HEK293T (cell line): ENCODE data around the gene CXorf66.
"Not testable (repeated sequence)": the region's sequence is repeated elsewhere in the genome, so short reads cannot be mapped to it uniquely, and the experiment has no call there.

Experiments
- ARNT ChIP-seq: fragments of 450-650 bp; IDR thresholded peaks from 2 replicates; pipeline ENCODE4 v1.6.1; 2017; ENCODE audit warnings: mild to moderate bottlenecking
- BHLHE40 ChIP-seq: fragments of 450-650 bp; IDR thresholded peaks from 2 replicates; pipeline ENCODE4 v1.6.1; 2016; ENCODE audit warnings: mild to moderate bottlenecking, moderate library complexity, borderline replicate concordance
- FOXA1 ChIP-seq: fragments of 450-650 bp; IDR thresholded peaks from 2 replicates; pipeline ENCODE4 v1.6.1; 2016; ENCODE audit warnings: mild to moderate bottlenecking
- FOXK2 ChIP-seq: fragments of 450-650 bp; IDR thresholded peaks from 2 replicates; pipeline ENCODE4 v1.6.1; 2016; ENCODE audit warnings: mild to moderate bottlenecking
- LEF1 ChIP-seq: fragments of 450-650 bp; IDR thresholded peaks from 2 replicates; pipeline ENCODE4 v1.6.1; 2017; ENCODE audit warnings: mild to moderate bottlenecking, borderline replicate concordance
- NFRKB ChIP-seq: fragments of 450-650 bp; IDR thresholded peaks from 2 replicates; pipeline ENCODE4 v1.6.1; 2016; ENCODE audit warnings: mild to moderate bottlenecking, moderate library complexity
- PKNOX1 ChIP-seq: fragments of 450-650 bp; IDR thresholded peaks from 2 replicates; pipeline ENCODE4 v1.6.1; 2016
- SP1 ChIP-seq: fragments of 450-650 bp; IDR thresholded peaks from 2 replicates; pipeline ENCODE4 v1.6.1; 2017
- SUZ12 ChIP-seq: fragments of 450-650 bp; IDR thresholded peaks from 2 replicates; pipeline ENCODE4 v1.6.1; 2016; ENCODE audit warnings: mild to moderate bottlenecking
- TARDBP ChIP-seq: fragments of 450-650 bp; IDR thresholded peaks from 2 replicates; pipeline ENCODE4 v1.6.1; 2016

- not testable (repeated sequence) for TF ChIP-seq SUZ12, TARDBP, SP1, NFRKB, FOXK2, LEF1, FOXA1, ARNT, BHLHE40, PKNOX1
Observed at GRCh38 chrX:139921142-139921541, 44.2 kb downstream of the CXorf66 start.
